HG02571 (cell line): ENCODE results near the gene NFIB.

Source experiments
- ATAC-seq: cut with Tn5 transposase; IDR thresholded peaks from one replicate; pipeline ENCODE4 v1.9.1; 2021; ENCODE audit warnings: mild to moderate bottlenecking, moderate library complexity; ENCODE audit not compliant: unreplicated experiment

NFIB gene

DNA sequence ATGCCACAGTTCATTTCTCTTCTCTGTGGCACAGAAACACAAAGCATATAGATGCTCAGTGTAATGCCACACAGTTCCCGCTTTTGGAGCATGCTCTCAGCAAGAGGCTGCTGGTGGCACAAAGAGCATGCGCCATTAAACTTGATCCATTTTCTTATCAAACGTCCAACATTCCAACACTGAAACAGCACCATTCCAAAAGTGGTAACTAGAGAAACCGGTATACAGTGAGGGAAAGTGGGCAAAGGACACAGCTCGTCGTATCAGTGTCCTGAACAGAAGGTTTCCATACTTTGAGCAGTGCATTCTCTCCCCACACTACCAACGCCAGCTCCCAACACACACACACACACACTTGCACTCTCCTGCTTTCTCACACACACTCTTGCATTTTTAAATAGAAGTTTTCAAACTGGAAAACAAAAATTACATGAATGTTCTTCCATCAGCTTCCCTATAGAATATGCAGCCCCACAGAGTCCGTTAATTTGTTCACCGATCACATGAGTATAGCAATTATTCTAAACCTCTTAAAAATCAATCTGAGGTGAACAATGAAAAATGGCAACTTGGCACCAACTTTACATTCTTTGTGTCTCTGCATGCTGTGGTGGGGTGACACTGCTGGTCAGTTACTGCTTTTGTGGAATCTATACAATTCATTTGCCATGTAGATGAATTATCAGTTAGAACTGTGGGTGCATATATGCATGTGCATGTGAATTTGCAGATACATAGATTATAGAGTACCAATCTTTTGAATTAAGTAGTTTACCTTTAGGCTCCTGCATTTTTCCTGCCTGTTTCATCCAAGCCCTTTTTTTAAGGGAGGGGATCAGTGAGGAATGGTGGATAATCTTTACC is 5.7 kb downstream of the NFIB start:
- no peak for ATAC-seq

DNA sequence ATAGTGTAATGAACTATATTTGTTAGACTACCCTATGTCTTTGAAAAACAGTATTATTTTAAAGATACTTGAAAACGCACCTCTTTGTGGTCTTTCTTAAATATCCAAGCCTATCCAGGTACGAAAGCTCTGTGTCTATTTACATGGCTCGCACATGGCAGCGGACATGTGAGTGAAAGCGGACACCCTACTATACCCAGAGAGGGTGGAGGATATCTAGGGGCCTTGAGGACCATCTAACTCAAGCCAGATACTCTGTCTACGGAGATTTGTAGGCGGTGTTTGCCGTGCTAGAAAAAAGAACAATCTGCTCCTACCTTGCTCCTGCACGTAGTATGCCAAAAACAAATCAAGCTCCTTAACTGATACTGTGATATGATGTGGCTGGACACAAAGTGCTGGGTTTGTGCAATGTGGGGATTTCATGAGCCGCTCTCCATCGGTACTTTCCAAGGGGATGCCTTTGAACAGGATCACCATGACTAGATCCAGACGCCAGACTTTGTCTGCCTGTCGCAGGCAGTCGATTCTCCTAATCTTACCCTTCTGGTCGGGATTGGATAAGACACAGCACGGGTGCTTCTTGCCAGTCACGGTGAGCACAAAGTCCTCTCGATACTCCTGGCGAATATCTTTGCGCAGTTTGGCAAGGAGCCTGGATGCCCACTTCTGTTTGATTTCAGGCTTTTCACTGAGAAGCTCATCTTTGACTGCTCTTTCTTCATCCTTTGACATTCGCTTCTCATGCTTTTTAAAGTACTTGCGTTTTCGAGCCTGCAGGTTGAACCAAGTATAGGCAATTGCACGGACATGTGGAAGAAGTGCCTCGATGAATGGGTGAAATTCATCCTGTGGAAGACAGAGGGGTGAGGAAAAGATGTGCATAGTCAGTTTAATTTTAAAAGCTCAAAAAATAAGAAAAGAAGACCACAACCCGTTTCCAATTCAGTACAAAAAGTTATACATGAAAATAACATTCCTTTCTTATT is 7.0 kb downstream of the NFIB start:
- no peak for ATAC-seq

DNA sequence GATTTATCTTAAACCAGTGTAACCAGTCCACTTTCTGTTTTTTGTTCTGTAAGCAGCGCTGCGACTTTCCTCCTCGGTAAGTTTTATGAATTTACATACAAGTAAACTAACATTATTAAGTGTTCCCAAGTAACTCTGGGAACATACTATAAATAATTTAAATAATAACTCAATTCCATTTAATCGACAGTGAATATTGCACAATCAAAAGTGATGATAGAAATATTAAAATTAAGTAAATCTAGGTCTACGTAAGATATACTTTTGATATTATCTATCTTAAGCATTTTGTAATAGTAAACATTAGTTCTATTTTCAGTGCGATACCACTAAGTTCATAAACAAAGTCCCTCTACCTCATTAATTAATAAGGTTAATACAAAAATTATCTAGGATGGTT is 7.8 kb downstream of the NFIB start:
- no peak for ATAC-seq

DNA sequence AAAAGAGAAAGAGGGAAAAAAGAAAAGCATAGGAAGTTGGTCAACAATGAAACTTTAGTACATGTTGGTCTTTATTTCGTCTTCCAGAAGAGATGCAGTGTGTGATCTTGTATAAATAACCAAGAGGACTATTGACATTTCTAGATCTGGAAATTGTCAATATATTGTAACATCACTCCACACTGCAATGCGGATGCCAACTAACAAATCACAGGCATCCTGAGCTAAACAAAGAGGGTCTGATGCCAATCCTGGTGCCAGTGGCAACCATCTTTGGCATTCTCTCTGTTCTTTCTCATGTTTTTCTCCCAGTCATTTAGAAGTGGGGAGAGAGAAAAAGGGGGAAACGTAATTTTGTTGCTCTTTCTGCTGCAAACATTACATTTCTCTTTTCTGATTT is 9.7 kb downstream of the NFIB start:
- no peak for ATAC-seq

DNA sequence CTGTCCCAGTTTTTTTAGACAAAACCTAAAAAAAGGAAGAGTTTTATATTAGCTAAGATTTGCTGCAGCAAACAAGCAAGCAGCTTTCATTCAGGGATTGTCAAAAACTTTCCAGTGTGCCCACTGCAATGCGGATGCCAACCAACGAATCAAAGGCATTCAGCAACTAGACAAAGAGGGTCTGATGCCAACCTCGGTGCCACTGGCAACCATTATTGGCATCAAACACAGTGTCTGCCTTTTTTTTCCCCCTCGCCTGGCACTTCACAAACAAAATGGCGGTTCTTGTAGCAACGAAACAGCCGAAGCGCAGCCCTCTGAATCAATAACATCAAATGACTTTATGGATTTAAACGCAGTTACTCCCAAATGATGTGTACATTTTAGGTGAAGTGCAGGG is 10.4 kb downstream of the NFIB start:
- ATAC-seq: no peak

DNA sequence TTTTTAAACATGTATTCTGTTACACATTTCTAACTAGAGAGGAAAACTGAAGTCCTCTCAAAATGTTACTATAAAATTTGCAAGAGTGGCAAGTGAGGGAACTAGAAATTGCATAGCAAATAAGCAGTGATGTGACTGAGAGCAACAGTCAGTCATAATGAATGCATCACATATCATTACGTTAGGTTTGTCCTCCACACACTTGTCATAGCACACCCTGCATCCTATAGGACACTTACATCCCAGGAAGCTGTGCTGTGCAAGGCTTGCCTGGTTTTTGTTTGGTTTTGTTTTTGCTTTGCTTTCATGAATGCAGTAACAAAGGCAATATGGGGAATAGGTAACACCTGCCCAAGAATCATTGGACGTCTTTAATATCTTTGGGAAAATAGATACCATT is 10.8 kb downstream of the NFIB start:
- ATAC-seq: no peak

DNA sequence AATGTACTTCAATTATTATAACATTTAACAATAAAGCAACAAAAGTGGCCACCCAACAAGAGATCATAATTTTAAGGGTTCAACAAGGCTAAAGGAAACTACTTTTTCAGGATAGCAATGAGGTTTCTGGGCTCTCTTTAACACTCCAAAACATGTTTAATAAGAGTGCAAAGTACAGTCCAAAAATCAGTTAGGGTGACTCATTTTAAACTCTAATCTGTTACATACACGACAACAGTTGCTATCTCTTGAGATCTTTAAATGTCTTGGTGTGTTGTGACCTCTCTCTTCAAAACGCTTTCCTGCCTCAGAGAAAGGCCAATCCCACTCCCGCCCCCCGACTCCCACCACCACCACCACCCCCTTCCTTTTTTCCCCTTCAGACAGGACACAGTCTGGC is 11.5 kb downstream of the NFIB start:
- ATAC-seq: no peak

DNA sequence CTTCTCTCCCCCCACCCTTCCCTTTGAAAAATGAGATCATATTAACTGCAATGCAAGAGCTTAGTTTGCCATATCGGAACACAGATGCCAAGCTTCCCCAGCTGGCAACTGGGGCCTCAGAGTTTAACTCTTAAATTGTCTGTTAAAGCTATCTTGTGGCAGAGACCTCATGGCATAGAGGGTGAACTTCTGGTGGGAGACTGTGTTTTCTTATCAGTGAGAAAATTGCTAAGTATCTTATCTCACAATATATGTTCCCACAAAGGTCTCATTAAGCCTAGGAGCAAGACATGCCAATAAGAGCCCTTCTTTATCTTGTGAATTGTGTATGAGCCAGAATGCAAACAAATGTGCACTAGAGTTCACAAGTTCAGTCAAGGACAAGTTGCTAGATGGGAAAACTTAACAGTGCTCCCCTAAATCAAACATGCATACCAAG is 12.3 kb downstream of the NFIB start:
- ATAC-seq: no peak

DNA sequence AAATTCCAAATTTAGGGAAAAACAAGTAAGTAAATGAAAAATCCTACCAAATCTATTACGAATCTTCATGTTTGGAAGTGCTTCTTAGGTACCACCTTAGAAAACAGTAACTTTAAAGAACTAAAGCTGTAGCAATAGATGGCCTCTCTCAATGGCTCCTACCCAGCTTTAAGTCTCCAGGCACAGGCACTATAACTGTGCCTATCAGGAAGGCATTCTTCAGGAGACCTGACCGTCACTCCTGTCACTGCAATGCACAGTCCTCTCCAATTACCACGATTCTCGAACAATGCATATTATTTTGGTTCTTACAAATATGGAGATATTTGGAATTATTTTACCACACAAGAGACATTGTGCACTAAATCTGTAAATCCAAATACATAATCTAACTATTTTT is 12.9 kb downstream of the NFIB start:
- no peak for ATAC-seq

DNA sequence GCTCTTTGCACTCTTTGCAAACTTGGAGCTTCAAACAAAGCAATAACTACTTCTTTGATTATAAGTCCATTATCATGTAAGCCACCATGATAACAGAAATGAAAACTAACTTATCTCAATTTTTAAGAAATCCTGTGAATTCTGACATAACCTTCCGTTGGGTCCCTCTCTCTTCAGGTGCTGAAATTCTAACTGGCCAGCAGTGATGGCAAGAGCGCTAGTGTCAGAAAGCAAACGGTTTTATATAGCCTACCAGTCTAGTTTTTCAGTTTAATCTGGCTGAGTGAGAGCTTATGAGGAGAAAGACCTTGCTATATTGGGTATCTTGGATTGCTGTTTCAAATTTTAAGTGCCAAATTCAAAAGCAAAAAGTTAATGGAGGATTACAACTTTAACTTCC is 13.4 kb downstream of the NFIB start:
- ATAC-seq: no peak

DNA sequence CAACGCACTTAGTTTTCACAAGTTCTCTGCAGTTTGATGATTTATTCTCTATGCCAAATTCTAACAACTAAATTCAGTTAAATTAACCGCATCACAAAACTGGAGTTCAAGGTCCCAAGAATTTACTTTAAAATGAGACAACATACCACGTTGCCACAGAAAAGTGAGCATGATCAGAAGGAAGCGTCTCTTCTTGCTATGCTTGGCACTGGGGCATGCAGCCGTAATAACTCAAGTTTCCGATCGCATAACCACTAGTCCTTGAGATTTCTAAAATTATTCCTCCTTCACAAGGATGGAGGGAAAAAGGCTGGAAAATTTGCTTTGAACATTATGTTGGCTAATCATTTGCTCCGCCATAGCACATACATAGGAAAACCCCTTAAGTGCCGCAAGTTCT is 13.9 kb downstream of the NFIB start:
- no peak for ATAC-seq

DNA sequence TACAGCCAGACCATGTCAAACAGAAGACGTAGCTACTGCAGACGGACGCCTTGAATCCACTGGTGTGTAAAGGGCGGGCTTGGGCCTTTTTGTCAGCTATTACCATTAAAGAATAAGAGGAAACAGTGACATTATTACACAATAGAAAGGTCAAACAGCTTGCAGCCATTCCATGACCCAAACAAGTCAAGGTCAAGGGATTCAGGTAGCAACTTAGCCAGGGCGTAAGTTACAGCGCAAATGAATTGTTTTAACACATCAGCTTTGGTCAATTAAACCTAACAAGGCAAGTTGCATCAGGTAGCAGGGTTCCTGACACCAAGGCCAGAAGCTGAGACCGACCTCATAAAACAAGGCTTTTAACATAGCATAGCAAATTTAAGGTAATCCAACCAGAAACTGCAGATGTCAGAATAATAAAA is 15.3 kb downstream of the NFIB start:
- no peak for ATAC-seq

DNA sequence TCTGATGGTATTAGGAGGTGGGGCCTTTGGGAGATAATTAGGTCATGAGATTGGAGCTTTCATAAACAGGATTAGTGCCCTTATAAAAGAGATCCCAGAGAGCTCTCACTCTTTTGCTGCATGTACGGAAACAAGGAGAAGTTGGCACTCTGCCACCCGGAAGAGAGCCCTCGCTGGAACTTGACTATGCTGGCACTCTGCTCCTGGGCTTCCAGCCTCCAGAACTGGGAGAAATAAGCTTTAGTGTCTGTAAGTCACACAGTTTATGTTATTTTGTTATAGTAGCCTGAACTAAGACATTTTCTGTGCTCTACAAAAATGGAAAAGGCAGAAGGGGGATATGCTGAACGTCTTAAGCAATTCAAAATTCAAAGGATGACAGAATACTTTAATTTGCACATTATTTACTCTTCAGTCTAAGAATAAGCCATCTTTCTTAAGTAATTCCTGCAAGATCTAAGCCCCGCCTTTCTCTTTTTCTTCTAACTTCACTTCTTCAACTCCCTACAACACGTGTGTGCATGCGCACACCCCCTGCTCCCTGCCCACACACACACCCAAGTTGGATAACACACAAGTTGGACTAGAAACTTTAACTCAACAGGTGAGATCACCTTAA is 17.3 kb downstream of the NFIB start:
- no peak for ATAC-seq

DNA sequence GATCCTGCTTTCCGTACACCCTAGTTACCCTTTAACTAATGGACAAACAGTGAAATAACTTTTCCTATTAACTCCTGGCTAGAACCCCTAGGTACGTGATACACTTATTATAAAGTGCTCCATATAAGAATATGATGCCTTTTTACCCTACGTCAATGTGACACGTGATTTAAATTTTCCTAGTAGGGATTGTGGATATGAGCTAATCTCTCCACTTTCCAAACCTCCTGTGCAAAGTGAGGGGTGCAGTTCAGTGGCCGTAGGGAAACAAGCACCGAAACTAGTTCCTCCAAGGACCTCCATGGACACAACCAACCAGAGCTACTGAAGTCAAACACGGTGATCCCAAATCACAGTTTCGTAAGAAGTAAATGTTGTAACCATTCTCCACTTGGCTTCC is 19.3 kb downstream of the NFIB start:
- ATAC-seq: no peak

DNA sequence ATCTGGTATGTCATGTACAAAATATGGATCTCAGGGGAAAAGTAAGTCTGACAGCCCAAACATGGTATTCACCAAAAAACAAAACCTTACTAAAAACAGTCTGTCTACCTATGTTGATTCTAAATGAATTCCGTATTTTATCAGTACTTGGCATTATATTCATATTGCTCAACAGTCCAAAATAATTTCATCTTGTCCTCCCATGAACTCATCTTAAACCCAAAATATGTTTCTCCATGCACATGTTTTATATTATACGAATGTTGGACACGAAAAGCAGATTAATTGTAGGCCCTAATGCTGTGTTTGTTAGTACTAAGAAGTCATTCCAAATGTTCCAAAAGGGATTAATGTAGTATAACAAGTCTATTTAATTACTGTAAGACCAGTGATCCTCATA is 20.1 kb downstream of the NFIB start:
- no peak for ATAC-seq

DNA sequence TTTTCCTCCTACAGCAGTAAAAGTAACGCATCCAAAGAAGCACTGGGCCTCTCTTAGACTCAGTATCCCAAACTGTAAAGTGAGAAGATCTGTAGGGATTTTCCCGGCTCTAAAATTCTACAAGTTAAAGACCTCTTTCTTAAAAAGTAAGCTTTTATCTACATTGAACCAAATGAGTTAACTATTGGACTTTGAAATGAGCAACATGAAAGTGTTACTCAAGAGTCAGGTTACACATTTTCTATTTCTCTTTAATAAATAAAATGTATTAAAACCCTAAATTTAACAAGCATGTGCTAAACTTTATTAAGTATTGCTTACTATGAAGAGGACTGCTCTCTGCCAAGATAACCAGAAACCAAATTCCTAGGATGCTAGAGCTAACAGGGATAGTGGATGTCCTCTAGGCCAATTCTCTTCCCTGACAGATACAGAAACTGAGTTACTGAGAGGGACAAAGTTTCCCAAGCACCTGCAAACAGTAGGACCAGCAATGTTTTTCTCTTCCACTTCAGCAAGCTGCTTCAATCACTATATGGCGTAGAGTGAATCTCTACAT is 21.7 kb downstream of the NFIB start:
- ATAC-seq: no peak

DNA sequence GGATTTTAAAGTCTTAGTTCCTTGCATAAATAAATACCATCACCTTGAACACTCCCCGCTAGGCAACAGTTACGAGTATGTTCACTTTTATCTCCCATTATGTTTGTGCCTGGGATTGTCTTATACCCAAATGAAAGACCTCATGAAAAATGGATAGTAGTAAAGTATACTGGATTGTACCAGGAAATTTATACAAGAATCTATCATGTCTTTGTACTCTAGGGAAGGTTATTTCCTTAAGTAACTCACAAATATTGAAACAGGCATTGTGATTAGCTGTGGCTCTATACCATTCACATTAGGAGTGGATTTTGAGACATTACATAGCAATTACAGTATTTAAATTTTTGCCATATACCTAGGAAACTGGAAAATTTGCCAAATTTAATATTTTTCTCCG is 24.0 kb downstream of the NFIB start:
- no peak for ATAC-seq

DNA sequence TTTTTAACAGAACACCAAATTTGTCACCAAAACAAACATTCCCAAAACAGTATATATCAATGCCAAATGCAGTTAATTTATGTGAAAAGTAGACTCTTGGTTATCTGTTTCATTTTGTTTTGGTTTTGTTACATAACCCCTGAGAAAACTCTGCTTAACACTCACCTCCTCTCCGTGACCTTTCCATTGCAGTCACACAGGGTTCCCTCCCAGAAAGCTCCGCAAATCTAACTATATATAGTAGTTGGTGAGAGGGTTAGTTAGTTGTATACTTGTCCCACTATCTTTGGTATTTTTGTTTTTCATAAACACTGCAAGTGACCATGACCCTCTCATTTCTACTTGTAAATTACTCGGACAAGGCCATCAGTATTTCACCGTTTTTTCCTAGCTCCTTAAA is 25.5 kb downstream of the NFIB start:
- ATAC-seq: no peak

DNA sequence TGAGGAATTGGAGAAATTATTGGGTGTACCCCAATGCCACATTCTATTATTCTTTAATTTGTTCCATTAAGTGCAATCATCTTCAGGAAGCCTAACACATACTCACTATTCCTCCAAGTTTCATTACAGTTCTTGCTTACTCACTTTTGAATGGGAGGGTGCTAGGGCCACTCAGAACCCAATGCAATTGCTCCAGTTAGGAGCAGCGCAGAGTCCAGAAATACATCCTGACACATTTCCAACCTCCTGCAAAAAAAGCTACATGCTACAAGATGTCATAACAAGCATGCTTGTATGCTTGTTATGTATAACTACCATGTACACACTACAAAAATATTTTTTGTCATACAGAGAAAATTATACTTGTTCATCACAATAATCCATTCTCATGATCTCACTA is 27.8 kb downstream of the NFIB start:
- no peak for ATAC-seq

DNA sequence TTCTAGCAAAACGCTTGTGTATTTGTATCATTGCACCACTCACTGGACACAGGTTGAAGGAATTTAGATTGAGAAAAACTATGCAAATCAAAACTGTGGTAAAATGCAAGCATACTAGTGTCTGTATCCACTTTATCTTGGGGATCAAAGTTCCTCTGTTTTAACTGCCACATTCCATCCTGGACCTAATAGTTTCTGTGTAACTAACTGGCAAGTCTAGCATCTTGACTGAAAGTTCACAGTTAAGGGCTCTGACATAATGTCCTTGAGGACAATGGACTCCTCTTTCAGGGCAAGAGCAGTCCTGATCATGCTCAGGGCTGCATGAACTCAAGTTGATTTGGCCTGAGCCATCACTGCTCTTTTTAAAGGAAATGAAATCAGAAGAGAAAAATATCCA is 30.7 kb downstream of the NFIB start:
- ATAC-seq: no peak

DNA sequence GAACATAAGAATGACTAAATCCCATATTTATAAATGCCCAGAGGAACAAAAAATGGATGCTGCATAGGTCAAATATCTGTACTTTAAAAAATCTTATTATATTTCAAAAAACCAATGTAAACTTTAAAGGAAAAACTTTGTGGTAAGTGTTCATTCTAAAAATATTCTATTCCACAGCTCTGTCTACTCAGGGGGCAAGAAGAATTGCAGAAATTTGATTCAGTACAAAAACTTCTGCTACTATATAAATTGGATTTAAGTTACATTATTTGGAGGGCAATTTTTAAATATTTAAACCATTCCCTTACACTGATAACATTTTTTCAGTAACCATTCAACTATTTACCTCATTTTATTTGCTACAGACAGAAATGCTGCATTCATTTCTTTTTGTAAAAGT is 32.1 kb downstream of the NFIB start:
- ATAC-seq: no peak
